Hepatocyte (in vitro differentiated cells): ENCODE results near the gene PYDC1.

Experiments used
- EZH2 ChIP-seq: fragments of 200-600 bp; sonication (generic); IDR thresholded peaks from 2 replicates; pipeline ENCODE4 v1.6.1; 2016; ENCODE audit warnings: antibody characterized with exemption, mild to moderate bottlenecking, borderline replicate concordance
- EZH2phosphoT487 ChIP-seq: fragments of 200-600 bp; sonication (generic); IDR thresholded peaks from one replicate; pipeline ENCODE4 v1.6.1; 2018; ENCODE audit warnings: antibody characterized with exemption, mild to moderate bottlenecking, low read depth, moderate library complexity; ENCODE audit not compliant: unreplicated experiment, severe bottlenecking
- TF ChIP-seq, protein P1 (sequence below): fragments of 200-600 bp; sonication (generic); IDR thresholded peaks from 2 replicates; pipeline ENCODE4 v1.5.1; 2016; ENCODE audit warnings: antibody characterized with exemption, mild to moderate bottlenecking; ENCODE audit not compliant: poor library complexity

DNA sequence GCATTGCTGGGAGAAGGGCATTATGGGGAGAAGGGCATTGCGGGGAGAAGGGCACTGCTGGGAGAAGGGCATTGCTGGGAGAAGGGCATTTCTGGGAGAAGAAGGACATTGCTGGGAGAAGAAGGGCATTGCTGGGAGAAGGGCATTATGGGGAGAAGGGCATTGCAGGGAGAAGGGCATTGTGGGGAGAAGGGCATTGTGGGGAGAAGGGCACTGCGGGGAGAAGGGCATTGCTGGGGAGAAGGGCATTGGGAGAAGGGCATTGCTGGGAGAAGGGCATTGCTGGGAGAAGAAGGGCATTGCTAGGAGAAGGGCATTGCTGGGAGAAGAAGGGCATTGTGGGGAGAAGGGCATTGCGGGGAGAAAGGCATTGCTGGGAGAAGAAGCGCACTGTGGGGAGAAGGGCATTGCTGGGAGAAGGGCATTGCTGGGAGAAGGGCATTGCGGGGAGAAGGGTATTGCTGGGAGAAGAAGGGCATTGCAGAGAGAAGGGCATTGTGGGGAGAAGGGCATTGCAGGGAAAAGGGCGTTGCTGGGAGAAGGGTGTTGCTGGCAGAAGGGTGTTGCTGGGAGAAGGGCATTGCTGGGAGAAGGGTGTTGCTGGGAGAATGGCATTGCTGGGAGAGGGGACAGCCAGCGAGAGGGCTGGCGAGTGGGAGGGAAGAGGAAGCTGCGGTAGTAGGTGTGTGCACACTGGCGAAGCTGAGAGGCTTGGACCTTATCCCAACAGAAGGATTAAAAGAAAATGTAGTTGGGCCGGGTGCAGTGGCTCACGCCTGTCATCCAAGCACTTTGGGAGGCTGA lies 4.6 kb upstream of the PYDC1 start:
- TF ChIP-seq, protein P1, sequence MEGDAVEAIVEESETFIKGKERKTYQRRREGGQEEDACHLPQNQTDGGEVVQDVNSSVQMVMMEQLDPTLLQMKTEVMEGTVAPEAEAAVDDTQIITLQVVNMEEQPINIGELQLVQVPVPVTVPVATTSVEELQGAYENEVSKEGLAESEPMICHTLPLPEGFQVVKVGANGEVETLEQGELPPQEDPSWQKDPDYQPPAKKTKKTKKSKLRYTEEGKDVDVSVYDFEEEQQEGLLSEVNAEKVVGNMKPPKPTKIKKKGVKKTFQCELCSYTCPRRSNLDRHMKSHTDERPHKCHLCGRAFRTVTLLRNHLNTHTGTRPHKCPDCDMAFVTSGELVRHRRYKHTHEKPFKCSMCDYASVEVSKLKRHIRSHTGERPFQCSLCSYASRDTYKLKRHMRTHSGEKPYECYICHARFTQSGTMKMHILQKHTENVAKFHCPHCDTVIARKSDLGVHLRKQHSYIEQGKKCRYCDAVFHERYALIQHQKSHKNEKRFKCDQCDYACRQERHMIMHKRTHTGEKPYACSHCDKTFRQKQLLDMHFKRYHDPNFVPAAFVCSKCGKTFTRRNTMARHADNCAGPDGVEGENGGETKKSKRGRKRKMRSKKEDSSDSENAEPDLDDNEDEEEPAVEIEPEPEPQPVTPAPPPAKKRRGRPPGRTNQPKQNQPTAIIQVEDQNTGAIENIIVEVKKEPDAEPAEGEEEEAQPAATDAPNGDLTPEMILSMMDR = no peak
- TF ChIP-seq EZH2 (no peak), EZH2phosphoT487 (no peak)
